ENCODE data around the gene DDX43. TPM values are rescaled to one million over a fixed set of nuclear protein-coding genes. Genes with fewer than 3 reads are reported as not detected.

The DDX43 gene
- total RNA-seq, 1 donor from 2014 or later: not detected

DNA sequence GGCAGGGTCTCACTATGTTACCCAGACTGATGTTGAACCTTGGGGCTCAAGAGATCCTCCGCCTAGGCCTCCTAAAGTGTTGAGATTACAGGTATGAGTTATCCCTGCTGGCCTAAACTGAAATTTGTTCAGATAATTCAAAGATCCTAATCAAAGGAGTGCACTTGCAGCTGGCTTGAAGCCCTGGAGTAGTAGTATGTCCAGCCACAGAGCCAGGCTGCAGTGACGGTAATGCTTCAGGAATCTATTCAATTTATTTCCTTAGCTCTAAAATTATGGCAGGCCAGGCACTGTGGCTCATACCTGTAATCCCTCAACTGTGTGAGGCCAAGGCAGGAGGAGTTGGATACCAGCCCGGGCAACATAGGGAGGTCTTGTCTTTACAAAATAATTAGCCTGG is 1.4 kb upstream of the DDX43 start:
- no peaks in the 10 kb centered on the region for H3K9me3 Mint-ChIP-seq (ENCODE audit: unreplicated experiment)
- H3K4me1 Mint-ChIP-seq (ENCODE audit: unreplicated experiment): peaks cover 8% of the 10 kb centered on the region
- TF ChIP-seq, protein P1, sequence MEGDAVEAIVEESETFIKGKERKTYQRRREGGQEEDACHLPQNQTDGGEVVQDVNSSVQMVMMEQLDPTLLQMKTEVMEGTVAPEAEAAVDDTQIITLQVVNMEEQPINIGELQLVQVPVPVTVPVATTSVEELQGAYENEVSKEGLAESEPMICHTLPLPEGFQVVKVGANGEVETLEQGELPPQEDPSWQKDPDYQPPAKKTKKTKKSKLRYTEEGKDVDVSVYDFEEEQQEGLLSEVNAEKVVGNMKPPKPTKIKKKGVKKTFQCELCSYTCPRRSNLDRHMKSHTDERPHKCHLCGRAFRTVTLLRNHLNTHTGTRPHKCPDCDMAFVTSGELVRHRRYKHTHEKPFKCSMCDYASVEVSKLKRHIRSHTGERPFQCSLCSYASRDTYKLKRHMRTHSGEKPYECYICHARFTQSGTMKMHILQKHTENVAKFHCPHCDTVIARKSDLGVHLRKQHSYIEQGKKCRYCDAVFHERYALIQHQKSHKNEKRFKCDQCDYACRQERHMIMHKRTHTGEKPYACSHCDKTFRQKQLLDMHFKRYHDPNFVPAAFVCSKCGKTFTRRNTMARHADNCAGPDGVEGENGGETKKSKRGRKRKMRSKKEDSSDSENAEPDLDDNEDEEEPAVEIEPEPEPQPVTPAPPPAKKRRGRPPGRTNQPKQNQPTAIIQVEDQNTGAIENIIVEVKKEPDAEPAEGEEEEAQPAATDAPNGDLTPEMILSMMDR (IDR thresholded peaks at IDR 0.05; ENCODE audit: unreplicated experiment): no peak
- H3K27me3 Mint-ChIP-seq (ENCODE audit: unreplicated experiment): no peaks in the 10 kb centered on the region
- no peak for DNase-seq (ENCODE audit: low spot score)
- H3K27ac Mint-ChIP-seq (ENCODE audit: unreplicated experiment): no peak overlapping the region
- no peaks in the 10 kb centered on the region for H3K36me3 Mint-ChIP-seq (ENCODE audit: low read depth, unreplicated experiment)
- H3K4me3 Mint-ChIP-seq (ENCODE audit: unreplicated experiment): no peak overlapping the region

DNA sequence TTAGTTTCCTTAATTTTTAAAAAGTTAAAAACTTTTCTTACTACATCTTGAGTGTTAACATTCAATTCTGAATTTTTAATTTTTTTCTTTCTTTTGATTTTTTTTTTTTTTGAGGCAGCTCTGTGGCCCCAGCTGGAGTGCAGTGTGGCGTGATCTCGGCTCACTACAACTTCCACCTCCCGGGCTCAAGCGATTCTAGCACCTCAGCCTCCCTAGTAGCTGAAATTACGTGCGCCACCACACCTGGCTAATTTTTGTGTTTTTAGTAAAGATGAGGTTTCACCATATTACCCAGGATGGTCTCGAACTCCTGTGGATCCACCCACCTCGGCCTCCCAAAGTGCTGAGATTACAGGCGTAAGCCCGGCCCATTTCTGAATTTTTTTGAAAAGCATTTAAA is 1.2 kb downstream of the DDX43 start:
- Mint-ChIP-seq H3K9me3 (ENCODE audit: unreplicated experiment) (no peaks in the 10 kb centered on the region), H3K27ac (ENCODE audit: unreplicated experiment) (no peak overlapping the region), H3K4me3 (ENCODE audit: unreplicated experiment) (no peak overlapping the region), H3K4me1 (ENCODE audit: unreplicated experiment) (peaks cover 11% of the 10 kb centered on the region), H3K36me3 (ENCODE audit: low read depth, unreplicated experiment) (no peaks in the 10 kb centered on the region), H3K27me3 (ENCODE audit: unreplicated experiment) (no peaks in the 10 kb centered on the region)
- no peak for DNase-seq (ENCODE audit: low spot score)
- TF ChIP-seq, protein P1 (IDR thresholded peaks at IDR 0.05; ENCODE audit: unreplicated experiment): no peak

DNA sequence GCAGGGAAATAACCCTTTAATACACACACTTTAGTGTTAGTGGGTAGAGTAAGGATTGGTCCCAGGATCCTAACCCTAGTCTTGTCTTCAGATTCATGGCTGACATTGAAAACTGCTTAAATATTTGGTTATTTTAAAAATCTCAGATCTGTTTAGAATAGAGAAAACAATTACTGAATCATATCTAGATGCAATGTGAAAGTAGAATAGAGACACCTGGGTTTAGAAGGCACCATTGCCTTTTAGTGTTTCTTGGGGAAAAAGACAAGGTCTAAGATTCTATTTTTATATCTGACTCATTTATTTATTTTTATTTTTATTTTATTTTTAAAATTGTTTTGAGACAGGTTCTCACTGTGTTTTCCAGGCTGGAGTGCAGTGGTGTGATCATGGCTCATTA is 6.0 kb downstream of the DDX43 start:
- Mint-ChIP-seq H3K4me1 (ENCODE audit: unreplicated experiment) (peaks cover 3% of the 10 kb centered on the region), H3K4me3 (ENCODE audit: unreplicated experiment) (no peak overlapping the region), H3K36me3 (ENCODE audit: low read depth, unreplicated experiment) (no peaks in the 10 kb centered on the region), H3K27me3 (ENCODE audit: unreplicated experiment) (no peaks in the 10 kb centered on the region), H3K9me3 (ENCODE audit: unreplicated experiment) (no peaks in the 10 kb centered on the region), H3K27ac (ENCODE audit: unreplicated experiment) (no peak overlapping the region)
- DNase-seq (ENCODE audit: low spot score): no peak
- TF ChIP-seq, protein P1 (IDR thresholded peaks at IDR 0.05; ENCODE audit: unreplicated experiment): no peak

DNA sequence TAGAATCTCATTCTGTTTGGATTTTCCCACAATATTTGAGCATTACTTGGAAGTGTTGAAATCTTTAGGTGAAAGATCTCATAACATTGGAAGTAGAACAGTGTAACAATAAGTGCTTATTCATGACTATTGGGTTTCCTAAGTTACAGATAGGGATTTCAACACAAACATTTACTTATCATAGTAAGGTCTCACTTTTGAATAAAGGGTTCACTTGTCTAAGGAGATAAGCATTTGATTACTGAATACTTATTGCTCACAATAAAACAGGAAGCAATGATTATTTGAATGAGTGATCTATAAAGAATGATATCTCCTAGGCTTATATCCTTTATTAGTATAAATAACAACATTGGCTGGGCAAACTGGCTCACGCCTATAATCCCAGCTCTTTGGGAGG is 14.8 kb downstream of the DDX43 start:
- no peak for DNase-seq (ENCODE audit: low spot score)
- H3K4me3 Mint-ChIP-seq (ENCODE audit: unreplicated experiment): no peak overlapping the region
- no peaks in the 10 kb centered on the region for H3K36me3 Mint-ChIP-seq (ENCODE audit: low read depth, unreplicated experiment)
- H3K27me3 Mint-ChIP-seq (ENCODE audit: unreplicated experiment): no peaks in the 10 kb centered on the region
- TF ChIP-seq, protein P1 (IDR thresholded peaks at IDR 0.05; ENCODE audit: unreplicated experiment): no peak
- no peaks in the 10 kb centered on the region for H3K9me3 Mint-ChIP-seq (ENCODE audit: unreplicated experiment)
- no peak overlapping the region for H3K27ac Mint-ChIP-seq (ENCODE audit: unreplicated experiment)
- no peaks in the 10 kb centered on the region for H3K4me1 Mint-ChIP-seq (ENCODE audit: unreplicated experiment)

DNA sequence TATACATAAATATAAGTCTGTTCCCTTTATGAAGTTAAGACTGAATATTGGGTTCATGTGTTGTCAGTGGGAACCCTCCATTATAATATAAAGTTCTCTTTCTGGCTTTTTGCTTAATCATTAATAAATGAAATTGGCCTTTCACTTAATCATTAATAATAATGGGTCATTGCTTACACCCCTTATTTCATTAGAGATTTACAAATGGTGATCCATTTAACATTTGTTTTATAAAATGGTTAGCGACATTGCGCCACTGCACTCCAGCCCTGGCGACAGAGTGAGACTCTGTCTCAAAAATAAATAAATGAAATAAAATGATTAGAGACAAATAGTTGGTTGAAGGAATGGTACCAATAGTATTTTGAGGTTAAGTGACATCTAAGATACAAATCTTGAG is 18.5 kb downstream of the DDX43 start:
- Mint-ChIP-seq H3K36me3 (ENCODE audit: low read depth, unreplicated experiment) (no peaks in the 10 kb centered on the region), H3K4me3 (ENCODE audit: unreplicated experiment) (no peak overlapping the region), H3K4me1 (ENCODE audit: unreplicated experiment) (peaks cover under 1% of the 10 kb centered on the region), H3K9me3 (ENCODE audit: unreplicated experiment) (no peaks in the 10 kb centered on the region), H3K27me3 (ENCODE audit: unreplicated experiment) (no peaks in the 10 kb centered on the region), H3K27ac (ENCODE audit: unreplicated experiment) (no peak overlapping the region)
- TF ChIP-seq, protein P1 (IDR thresholded peaks at IDR 0.05; ENCODE audit: unreplicated experiment): no peak
- no peak for DNase-seq (ENCODE audit: low spot score)
